GM19035 (cell line): ENCODE data around the gene ABCD3.

Experiments used
- ATAC-seq: cut with Tn5 transposase; IDR thresholded peaks from one replicate; pipeline ENCODE4 v1.9.1; 2021; ENCODE audit not compliant: unreplicated experiment

Gene ABCD3

GRCh38 chr1:94526152-94526980 is 108.2 kb downstream of the ABCD3 start:
- ATAC-seq: no peak

GRCh38 chr1:94527447-94528031 is 109.3 kb downstream of the ABCD3 start:
- ATAC-seq: no peak

GRCh38 chr1:94528299-94528698 is 110.1 kb downstream of the ABCD3 start:
- no peak for ATAC-seq

- ATAC-seq: no peak
These were observed 110.6 kb downstream of the ABCD3 start for GRCh38 chr1:94528826-94529225.

- ATAC-seq: no peak
These were observed 111.2 kb downstream of the ABCD3 start for GRCh38 chr1:94529416-94529815.

GRCh38 chr1:94530373-94530878 is 112.2 kb downstream of the ABCD3 start:
- no peak for ATAC-seq

- no peak for ATAC-seq
These were observed 113.5 kb downstream of the ABCD3 start for GRCh38 chr1:94531664-94532063.

- ATAC-seq: no peak
These were observed 113.9 kb downstream of the ABCD3 start for GRCh38 chr1:94532077-94532476.

GRCh38 chr1:94535095-94535494 is 116.9 kb downstream of the ABCD3 start:
- no peak for ATAC-seq

- no peak for ATAC-seq
These were observed 117.7 kb downstream of the ABCD3 start for GRCh38 chr1:94535879-94536278.

GRCh38 chr1:94537254-94537653 is 119.1 kb downstream of the ABCD3 start:
- ATAC-seq: no peak

- ATAC-seq: no peak
These were observed 120.1 kb downstream of the ABCD3 start for GRCh38 chr1:94538243-94538827.

GRCh38 chr1:94539496-94539895 is 121.3 kb downstream of the ABCD3 start:
- ATAC-seq: no peak

- no peak for ATAC-seq
These were observed 122.5 kb downstream of the ABCD3 start for GRCh38 chr1:94540440-94541245.

GRCh38 chr1:94541246-94542087 is 123.3 kb downstream of the ABCD3 start, which contains the start of gene F3:
F3 (minus strand) TSS chr1:94541759; CDS start chr1:94541636, 123 bp downstream.
- peak; percentile 80 for ATAC-seq

- no peak for ATAC-seq
These were observed 124.1 kb downstream of the ABCD3 start for GRCh38 chr1:94542088-94542870.

GRCh38 chr1:94543001-94543400 is 124.8 kb downstream of the ABCD3 start:
- ATAC-seq: no peak

- ATAC-seq: no peak
These were observed 125.9 kb downstream of the ABCD3 start for GRCh38 chr1:94543893-94544635.
